ENCODE measurements around the gene CD300H.

- TF ChIP-seq CTCF (IDR thresholded peaks at IDR 0.05), result no peak
- TF ChIP-seq POLR2A (IDR thresholded peaks at IDR 0.05), result no peak
Measured at GRCh38 chr17:74598346-74599022, 31.2 kb upstream of the CD300H start.
